GM04503 (cell line): Measurements from ENCODE around the gene DYNLRB2.

Source experiments
- DNase-seq: peaks from one replicate; pipeline ENCODE4 v3.0.0-alpha.2; 2012; ENCODE audit warnings: low read depth

The DYNLRB2 gene

GRCh38 chr16:80540516-80541305, at the start of gene DYNLRB2:
Gene DYNLRB2 (plus strand): TSS chr16:80540993. CDS start chr16:80541077, 84 bp downstream.
- peak; percentile 51 for DNase-seq

GRCh38 chr16:80500116-80500859, 40.5 kb upstream of the DYNLRB2 start:
- no peak for DNase-seq

GRCh38 chr16:80500961-80501525, 39.8 kb upstream of the DYNLRB2 start:
- no peak for DNase-seq

GRCh38 chr16:80503107-80503506, 37.7 kb upstream of the DYNLRB2 start:
- DNase-seq, result no peak

- DNase-seq, result no peak
Observed at GRCh38 chr16:80507538-80507937, 33.3 kb upstream of the DYNLRB2 start.

GRCh38 chr16:80509872-80510271, 30.9 kb upstream of the DYNLRB2 start:
- DNase-seq, result no peak

GRCh38 chr16:80511824-80512592, 28.8 kb upstream of the DYNLRB2 start:
- DNase-seq, result no peak

- DNase-seq, result no peak
Observed at GRCh38 chr16:80512593-80512853, 28.3 kb upstream of the DYNLRB2 start.

GRCh38 chr16:80515374-80515773, 25.4 kb upstream of the DYNLRB2 start:
- DNase-seq, result no peak

GRCh38 chr16:80517846-80518245, 22.9 kb upstream of the DYNLRB2 start:
- DNase-seq, result no peak

- no peak for DNase-seq
Observed at GRCh38 chr16:80518436-80518835, 22.4 kb upstream of the DYNLRB2 start.

GRCh38 chr16:80519189-80519588, 21.6 kb upstream of the DYNLRB2 start:
- no peak for DNase-seq

- no peak for DNase-seq
Observed at GRCh38 chr16:80525420-80525819, 15.4 kb upstream of the DYNLRB2 start.

GRCh38 chr16:80526418-80527061, 14.3 kb upstream of the DYNLRB2 start:
- no peak for DNase-seq

- no peak for DNase-seq
Observed at GRCh38 chr16:80527297-80527696, 13.5 kb upstream of the DYNLRB2 start.

GRCh38 chr16:80530479-80530878, 10.3 kb upstream of the DYNLRB2 start:
- no peak for DNase-seq

- DNase-seq, result no peak
Observed at GRCh38 chr16:80536238-80536637, 4.6 kb upstream of the DYNLRB2 start.

GRCh38 chr16:80541306-80541694, 507 bp downstream of the DYNLRB2 start:
- no peak for DNase-seq

GRCh38 chr16:80543162-80543561, 2.4 kb downstream of the DYNLRB2 start:
- DNase-seq, result no peak

GRCh38 chr16:80544326-80544725, 3.5 kb downstream of the DYNLRB2 start:
- no peak for DNase-seq

- no peak for DNase-seq
Observed at GRCh38 chr16:80546249-80546648, 5.5 kb downstream of the DYNLRB2 start.

GRCh38 chr16:80547145-80547544, 6.4 kb downstream of the DYNLRB2 start:
- DNase-seq, result no peak
